Inflammatory macrophage treated with lipopolysaccharide for 1 hour (primary cell): Measurements from ENCODE around the gene TFF2.

Source experiments
- DNase-seq, 2 donors: peaks; one replicate each; pipeline ENCODE4 v3.0.0-alpha.2; 2020 to 2022

The TFF2 gene

DNA sequence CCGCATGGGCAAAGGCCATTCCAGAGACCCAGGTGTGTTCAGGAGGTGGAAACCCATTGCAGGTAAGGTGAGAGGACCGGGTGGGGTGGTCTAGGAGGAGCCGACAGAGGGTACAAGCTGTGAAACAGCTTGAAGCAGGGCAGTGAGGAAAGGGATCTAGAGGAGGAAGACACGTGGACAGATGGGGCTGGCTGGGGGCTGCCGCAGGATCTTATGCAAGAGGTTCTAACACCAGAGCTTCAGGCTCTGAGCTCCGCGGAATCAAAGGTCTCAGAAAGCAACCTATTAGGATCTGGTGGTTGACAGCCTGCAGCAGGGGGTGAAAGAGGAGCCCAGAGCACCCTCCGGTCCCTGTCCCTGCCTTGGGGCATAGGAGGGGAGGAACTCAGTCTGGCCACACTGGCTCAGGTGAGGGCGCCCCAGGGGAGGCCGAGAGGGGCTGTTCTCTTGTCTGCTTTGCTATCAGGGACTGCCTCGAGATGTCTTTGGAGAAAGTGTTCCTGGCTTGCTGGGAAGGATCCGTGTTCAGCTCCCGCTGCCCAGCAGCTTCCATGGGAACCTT lies 13.6 kb upstream of the TFF2 start:
- no peak for DNase-seq

DNA sequence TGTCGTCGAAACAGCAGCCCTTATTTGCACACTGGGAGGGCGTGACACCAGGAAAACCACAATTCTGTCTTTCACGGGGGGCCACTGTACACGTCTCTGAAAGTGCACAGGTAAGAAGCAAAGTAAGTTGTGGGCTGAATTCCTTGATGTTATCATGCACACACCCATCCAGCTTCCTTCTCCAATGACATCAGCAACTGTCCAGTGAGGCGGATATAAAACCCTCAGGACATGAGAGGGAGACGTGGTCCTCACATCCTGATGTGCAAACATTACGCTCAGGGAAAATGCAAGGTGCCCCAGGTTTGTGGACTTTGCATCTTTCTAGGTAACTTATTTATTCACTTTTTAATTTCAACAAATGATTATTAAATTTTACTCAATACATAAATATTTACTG lies 12.5 kb upstream of the TFF2 start:
- no peak for DNase-seq

DNA sequence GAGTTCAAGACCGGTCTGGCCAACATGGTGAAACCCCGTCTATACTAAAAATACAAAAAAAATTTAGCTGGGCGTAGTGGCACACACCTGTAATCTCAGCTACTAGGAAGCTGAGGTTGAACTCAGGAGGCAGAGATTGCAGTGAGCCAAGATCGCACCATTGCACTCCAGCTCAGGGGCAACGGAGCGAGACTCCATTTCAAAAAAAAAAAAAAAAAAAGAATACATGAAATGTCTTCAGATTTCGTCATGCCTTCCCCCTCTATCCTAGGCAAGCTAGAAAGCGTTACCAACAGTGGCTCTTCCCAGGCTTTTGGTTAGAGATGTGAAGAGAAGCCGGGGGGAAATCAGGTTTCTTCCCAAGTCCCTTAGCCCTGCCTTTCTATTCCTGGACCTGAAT lies 11.9 kb upstream of the TFF2 start:
- DNase-seq = no peak

DNA sequence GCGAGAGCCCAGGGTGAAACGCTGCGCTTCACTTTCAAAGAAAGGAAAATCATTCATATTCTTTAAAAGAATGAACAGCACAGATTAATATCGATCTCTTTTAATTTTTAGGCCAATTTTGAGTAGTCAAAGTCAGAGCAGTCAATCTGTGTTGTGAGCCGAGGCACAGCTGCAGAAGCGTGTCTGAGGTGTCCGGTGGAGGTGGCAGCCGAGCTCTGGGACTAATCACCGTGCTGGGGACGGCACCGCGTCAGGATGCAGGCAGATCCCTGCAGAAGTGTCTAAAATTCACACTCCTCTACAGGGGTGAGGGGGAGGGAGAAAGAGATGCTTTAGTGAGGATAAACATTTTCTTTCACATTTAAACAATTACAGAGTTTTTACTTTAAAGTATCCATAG lies 11.4 kb upstream of the TFF2 start:
- DNase-seq = no peak

DNA sequence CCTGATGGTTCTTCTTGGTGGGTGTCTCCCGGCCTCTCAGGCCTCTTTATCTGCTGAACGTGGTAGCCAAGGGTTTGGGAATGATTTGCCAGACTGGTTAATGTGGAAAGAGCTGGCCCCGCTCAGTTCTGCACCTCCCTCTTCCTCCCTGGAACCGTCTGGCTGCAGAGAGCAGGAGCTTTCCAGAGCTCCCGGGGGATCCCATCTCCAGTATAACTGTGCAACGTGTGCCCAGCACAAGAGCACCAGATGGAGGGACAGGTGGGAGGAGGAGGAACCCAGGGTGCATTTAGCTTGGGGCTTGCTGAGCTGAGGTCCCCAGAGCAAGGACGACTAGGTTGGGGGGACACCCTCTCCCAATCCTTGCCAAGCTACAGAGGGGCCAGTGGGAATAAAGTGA lies 10.5 kb upstream of the TFF2 start:
- DNase-seq = no peak

DNA sequence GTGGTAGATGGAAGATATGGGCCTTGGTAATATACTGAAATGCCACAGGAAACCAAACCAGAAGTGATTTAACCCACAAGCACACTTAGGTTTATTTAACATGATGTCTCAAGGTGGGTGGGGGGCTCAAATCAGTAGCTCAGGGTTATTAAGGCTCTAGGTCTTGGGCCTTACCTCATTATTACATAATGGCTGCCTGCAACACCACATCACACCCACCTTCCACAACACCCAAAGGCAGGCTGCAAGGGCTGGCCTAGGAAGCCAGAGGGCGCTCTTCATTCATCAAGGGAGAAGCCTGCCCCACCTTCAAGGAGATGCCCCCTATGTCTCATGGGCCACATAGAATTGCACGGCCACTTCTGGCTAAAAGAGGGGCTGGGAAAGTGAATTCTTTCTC lies 9.5 kb upstream of the TFF2 start:
- no peak for DNase-seq

DNA sequence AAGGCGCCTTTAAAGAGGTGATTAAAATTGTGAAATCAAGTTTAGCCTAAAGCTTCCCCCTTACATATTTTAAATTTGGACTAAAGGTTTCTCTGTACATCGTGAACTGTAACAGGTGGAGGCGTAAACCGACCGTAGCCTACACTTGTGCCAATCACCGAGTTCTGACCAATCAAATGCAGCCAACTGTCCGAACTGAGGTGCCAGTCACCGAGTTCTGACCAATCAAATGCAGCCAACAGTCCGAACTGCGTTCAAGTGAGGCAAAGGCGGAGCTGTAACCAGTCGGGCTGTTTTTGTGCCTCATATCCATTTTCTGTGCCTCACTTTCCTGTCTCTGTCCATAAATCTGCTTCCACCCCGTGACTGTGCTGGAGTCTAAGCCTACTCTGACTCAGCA lies 8.1 kb upstream of the TFF2 start:
- no peak for DNase-seq

DNA sequence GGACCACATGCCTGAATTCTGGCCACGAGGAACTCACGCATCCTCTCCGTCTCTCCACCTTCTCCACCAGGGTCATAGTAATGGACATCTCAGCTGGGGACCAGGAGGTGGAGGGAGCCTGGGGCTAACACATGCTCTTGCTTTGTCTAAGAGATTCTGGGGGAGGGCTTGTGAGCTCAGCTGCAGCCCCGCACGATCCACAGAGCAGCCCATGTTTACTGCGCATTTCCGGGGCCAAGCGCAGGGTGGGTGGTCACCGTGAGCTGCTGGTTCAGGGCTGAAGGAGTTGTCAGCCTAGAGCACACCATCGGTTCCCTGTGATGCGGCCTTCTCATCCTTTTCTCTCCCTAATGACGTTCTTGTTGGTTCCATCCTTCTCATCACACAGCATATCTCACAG lies 7.5 kb upstream of the TFF2 start:
- DNase-seq = no peak

DNA sequence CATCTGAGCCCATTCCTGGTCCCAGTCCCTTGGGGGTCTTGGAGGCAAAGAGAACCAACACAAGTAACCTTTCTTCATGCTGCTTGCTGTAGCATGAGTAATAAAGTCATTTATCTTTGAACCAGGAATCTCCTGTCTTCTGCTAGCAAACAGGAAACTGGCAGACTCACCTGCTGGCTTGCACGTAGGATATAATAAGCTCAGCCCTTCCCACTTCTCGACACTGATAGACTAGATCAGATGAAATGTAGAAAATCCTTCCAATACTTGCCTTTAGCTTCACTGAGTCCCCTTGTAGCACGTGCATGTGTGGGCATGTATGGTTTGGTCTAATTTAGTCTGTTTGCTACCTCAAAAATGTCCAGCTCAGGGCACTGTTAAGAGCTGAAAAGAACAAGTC lies 6.5 kb upstream of the TFF2 start:
- no peak for DNase-seq

DNA sequence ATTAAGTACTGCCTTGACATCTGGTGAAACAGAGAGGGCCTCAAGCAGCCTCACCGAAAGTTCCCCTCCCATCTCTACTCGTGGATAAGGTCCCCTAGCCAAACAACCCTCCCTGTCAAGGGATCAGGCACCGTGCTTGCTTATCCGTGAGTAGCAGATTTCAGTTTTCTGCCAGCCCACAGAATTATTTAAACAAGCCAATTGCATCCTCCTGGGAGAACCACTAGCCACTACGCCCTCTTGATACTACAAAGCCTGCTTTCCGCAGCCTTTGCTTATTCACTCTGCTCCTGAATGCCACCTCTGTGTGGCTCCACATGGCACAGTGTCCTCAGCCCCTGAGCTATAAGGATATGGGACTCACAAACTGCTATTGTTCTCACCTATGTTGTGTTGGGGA lies 5.9 kb upstream of the TFF2 start:
- no peak for DNase-seq

DNA sequence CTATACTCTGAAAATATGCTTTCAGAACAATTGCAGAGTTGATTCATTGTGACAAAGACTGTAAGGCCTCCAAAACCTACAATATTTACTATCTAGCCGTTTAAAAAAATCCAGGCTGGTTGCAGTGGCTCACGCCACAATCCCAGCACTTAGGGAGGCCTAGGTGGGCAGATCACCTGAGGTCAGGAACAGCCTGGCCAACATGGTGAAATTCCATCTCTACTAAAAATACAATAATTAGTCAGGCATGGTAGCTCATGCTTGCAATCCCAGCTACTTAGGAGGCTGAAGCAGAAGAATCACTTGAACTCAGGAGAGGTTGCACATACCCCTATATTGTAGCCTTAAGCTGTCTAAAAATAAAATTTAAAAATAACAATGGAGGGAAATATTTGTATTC lies 5.3 kb upstream of the TFF2 start:
- no peak for DNase-seq

DNA sequence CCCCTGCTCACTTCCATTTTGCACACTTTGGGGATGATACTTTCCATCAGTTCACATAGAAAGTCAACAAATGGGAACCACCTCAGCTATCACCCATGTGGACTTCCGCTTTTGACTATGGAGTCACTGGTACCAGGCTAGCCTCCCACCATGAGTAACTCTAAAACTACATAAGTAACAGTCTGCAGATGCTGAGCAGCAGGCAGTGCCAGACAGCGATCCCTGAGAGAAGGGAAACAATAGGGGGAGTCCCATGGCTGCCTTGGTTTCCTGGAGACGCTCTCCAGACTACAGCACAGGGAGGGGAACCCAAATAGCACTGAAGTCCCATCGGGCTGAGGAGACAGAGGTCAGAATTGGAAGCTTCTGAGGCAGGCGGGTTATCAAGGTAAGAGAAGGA lies 2.8 kb upstream of the TFF2 start:
- DNase-seq = no peak

DNA sequence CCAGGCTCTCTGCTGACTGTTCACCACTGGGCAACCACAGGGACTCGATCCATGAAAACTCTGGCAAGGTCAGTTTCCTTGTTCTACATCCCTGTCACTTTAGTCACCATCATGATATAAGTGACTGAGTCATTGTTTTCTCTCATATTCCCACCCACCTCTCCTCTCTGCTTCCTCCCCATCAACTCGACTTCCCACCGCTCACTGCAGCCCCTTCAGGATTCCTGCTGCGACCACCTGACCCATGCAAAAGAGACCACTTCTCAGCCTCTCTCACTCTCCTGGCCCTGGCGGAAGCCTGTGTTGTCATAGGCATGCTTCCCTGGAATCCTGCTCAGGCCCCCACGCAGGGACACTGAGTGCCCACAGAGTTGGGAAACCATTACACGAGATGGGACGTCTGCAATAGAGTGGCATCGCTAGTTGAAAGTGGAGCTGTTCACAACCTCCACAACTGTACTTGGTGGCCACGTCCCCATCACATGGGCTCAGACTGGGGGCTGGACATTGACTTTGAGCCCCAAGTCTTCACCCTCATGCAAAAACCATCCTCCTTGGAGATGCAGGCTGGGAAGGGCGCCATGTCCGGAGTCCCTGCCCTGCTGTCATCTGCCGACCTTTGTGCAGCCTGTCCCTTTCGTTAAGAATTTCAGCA lies 1.8 kb upstream of the TFF2 start:
- no peak for DNase-seq

DNA sequence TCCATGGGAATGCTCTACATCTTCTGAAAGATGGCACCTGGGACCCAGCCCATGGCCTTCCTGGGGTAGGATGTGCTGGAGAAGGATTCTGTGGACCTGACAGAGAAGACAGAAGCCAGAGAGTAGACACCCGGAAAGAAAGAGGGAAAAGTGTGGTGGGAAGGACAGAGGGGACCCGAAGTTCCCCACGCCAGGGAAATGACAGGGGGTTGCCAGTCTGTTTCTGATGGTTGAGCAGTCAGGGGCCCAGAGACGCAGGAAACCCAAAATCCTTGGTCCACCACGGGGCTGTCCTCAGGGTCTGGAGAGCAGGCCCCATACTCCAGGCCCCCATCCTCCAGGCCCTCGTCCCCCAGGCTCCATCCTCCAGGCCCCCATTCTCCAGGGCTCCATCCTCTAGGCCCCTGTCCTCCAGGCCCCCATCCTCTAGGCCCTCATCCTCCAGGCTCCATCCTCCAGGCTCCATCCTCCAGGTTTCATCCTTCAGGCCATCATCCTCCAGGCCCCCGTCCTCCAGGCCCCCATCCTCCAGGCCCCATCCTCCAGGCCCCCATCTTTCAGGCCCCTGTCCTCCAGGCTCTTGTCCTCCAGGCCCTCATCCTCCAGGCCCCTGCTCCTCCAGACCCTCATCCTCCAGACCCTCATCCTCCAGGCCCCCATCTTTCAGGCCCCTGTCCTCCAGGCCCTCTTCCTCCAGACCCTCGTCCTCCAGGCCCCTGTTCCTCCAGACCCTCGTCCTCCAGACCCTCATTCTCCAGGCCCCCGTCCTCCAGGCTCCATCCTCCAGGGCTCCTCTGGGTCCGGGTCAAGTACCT lies 1.0 kb upstream of the TFF2 start:
- DNase-seq = no peak

DNA sequence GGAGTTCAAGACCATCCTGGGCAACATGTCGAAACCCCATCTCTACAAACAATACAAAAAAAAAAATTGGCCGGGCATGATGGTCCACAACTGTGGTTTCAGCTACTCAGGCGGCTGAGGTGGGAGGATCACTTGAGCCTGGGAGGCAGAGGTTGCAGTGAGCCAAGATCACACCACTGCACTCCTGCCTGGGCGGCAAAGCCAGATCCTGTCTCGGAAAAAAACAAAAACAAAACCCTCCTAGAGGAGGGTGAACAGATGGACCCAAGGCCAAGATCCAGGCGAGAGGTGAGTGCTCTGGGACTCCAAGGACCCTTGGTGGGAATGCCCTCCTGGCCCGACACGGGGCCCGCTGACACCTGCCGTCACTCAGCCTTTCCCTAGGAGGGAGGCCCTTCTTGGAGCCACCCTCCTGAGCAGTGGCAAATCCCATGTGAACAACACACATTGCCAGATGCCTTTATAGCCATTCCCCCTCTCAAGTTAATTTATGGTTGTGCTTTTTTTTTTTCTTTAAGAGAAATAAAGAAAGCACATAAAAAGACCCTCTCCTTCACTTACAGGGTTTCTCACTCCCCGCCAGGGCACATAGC lies 380 bp downstream of the TFF2 start:
- DNase-seq = no peak

DNA sequence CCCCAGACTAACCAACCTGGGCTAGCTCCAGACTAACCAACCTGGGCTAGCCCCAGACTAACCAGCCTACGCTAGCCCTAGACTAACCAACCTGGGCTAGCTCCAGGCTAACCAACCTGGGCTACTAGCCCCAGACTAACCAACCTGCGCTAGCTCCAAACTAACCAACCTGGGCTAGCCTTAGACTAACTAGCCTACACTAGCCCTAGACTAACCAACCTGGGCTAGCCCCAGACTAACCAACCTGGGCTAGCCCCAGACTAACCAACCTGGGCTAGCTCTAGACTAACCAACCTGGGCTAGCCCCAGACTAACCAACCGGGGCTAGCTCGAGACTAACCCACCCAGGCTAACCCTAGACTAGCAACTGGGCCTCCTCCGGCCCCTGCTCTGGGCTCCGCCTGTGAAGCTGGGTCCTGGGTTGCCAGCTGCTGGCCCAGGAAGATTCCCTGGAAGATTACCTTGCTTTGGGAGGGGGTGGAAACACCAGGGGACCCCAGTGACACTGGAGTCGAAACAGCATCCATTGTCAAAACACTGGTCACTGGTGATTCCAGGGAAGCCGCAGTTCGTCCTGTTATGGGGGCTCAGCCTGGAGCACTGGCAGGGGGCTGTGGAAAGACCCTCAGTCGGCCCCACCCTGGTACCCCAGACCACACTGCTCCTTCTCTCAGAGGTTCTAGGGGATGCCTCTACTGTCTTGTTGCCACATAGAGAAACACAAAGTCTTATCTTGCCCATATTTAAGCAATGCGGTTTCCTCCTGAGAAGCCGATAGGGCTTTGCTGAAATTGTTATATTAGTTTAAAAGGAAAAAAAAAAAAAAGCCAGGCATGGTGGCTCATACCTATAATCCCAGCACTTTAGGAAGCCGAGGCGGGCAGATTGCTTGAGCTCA lies 1.1 kb downstream of the TFF2 start:
- DNase-seq = no peak

DNA sequence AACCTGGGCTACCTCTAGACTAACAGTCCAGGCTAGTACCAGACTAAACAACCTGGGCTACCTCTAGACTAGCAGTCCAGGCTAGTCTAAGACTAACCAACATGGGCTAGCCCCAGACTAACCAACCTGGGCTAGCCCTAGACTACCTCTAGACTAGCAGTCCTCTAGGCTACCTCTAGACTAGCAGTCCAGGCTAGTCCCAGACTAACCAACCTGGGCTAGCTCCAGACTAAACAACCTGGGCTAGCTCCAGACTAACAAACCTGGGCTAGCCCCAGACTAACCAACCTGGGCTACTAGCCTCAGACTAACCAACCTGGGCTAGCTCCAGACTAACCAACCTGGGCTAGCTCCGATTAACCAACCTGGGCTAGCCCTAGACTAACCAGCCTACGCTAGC lies 2.0 kb downstream of the TFF2 start:
- DNase-seq = no peak

DNA sequence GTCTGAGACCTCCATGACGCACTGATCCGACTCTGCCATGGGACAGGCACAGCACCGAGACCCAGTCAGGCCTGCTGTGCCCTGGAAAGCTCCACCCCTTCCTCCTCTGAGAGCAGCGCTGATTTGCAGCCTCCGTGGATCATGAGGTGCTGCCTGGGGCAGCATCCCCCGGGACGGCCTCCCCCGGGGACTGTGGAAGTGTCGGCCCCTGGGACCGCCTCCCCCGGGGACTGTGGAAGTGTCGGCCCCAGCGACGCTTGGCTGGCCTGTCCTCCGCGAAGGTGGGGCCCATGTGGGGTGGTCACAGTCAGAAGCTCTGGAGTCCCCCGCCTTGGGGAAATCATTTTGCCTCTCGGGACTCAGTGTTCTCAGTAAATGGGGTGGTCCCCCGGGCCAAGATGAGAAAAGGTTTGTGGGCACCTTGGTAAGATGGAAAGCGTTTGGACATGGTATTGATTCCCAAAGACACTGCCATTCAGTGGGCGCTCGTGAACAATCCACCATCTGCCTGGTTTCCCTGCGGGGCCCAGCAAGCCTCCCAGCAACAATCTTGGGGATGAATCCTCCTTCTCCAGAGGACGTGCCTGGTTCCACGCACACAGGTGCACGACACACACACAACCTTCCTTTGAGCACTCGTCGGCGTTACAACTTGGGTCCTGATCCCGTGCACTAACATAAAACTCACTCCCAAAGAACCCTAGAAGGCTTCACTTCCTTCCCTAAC lies 3.0 kb downstream of the TFF2 start:
- no peak for DNase-seq

DNA sequence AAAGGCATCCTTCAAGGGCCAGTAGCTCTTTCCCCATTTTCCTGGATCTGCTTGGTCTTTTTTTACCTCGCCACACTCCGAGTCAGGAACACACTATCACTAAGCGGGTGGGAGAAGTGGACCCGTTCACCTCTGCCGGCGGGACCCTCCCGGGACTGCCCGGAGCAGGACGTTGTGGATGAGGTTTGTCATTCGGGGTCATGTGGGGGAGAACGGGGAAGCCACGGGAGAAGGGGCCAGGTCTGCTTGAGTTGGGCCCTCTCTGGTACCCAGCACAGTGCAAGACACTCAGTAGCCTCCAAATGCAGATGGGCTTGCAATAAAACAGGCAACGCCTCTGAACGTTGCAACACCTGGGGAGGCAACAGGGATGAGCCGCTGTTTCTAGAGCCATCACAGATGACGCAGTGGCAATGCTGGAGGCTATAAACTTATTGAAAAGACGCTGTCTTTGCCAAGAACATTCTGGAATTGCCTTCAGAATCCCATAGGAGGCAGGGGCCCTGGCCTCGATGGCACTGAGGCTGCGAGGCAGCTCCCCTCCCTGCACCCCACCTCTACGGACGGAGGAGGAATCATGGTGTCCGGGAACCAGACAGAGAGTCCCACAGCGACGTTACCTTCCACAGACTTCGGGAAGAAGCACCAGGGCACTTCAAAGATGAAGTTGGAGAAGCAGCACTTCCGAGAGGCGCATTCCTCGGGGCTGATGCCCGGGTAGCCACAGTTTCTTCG lies 3.8 kb downstream of the TFF2 start:
- DNase-seq = no peak

DNA sequence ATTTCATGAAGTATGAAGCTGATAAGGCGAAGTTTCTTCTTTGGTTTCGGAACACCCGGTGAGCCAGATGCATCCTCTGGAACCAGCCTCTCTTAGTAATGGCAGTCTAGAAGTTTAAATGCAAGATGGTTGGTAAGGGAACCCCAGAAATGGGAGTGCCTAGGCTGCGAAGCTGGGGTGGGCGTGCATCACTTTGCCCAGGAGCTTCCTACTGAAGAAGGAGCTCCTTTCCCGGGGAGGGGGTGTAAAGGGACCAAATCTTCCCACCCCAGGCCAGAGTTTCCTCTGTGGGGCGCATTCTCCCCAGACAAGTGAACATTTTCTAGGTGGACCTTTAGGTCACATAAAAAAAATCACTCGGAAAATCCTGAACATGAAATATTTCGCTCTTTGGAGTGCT lies 4.4 kb downstream of the TFF2 start:
- DNase-seq = no peak

DNA sequence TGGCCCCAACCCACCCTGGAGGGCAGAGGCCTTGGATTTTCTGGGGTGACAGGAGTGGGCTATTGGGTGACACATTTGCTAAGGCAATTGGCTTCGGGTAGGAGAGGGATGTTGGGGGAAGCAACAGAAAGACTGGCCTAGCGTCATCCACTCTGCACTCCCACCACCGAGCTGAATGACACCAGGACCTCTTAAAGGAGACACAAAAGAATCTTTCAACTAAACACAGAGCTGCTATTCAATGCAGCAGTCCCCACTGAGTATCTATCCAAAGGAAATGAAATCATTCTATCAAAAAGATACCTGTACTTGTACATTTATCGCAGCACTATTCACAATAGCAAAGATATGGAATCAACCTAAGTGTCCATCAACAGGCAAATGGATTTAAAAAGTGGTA lies 6.2 kb downstream of the TFF2 start:
- no peak for DNase-seq
